NCI-H526 (cell line): Measurements from ENCODE around the gene JPH4.
A peak's percentile ranks its signal among the peaks of the same experiment; 100 is the strongest.

ENCODE experiments used
- DNase-seq, 2 experiments: peaks; one replicate each; lab custom pipeline; 2025; lab: John Stamatoyannopoulos, UW

JPH4 gene

GRCh38 chr14:23563473-23564180 lies 15.0 kb downstream of the JPH4 start:
- DNase-seq, result no peak

GRCh38 chr14:23562822-23563472 lies 15.6 kb downstream of the JPH4 start:
- peak; percentile 23 to 69 for DNase-seq

- DNase-seq, result no peak
Observed at GRCh38 chr14:23561873-23562821, 16.4 kb downstream of the JPH4 start.

DNA sequence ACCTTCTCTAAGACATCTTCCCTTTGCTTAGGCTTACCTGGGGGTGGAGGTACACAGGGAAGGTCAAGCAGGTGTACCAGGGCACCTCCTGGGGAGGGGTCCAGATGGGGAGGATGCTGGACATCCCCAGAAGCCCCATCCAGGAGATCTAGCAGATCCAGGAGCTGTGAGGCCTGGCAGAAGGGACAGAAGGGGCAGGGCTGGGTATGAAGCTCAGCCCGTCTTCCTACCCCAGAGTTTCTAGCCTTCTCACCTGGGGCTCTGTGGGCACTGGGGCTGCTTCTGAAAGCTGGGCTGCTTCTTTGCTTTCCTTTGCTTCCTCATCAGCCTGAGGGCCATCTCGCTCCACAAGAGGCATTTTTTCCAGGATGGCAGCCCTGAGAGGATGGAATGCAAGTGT lies 17.3 kb downstream of the JPH4 start:
- no peak for DNase-seq

- DNase-seq, result no peak
Observed at GRCh38 chr14:23559926-23560520, 18.6 kb downstream of the JPH4 start.

DNA sequence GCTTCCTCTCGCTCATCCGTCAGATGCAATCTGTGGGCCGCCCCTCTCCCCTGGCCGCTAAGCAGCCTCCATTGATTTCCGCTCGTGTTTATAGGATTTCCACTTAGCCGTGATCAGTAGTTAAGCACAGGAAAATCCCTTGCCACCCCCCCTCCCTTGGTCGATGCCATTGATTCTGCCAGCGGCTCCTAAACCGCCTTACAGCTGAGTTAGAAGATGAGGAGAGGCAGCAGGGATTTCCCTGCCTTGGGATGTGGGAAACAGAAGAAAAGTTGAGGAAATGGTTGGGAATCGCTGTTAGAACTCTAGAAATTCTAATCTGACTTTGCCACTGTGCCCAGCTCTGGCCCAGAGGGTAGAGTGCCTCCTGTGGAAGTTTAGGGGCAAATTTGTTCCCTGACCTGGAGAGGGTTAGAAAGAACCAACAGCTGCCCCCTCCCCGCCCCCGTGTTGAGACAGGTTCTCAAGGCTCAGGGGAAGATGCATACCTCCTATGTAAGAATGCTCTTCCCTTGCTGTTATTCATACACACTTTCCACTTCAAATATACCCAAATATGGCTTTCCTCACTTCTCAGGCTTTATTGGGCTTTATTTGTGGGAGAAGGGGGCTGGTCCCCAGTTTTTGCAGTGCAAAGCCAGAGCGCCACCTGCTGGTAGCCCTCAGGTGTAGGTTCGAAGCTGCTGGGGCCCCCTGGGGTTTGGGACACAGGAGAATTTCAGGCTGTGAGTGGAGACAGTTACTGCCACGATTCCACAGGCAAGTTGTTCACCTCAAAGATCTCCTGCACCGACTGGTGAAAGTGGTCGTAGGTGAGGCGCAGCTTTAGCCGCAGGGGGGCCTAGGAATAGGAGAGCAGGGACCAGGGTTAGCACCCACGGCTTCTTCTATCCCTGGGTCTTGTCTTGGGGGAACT lies 19.3 kb downstream of the JPH4 start:
- DNase-seq, result peak in 1 of 2 experiments; percentile 65

DNA sequence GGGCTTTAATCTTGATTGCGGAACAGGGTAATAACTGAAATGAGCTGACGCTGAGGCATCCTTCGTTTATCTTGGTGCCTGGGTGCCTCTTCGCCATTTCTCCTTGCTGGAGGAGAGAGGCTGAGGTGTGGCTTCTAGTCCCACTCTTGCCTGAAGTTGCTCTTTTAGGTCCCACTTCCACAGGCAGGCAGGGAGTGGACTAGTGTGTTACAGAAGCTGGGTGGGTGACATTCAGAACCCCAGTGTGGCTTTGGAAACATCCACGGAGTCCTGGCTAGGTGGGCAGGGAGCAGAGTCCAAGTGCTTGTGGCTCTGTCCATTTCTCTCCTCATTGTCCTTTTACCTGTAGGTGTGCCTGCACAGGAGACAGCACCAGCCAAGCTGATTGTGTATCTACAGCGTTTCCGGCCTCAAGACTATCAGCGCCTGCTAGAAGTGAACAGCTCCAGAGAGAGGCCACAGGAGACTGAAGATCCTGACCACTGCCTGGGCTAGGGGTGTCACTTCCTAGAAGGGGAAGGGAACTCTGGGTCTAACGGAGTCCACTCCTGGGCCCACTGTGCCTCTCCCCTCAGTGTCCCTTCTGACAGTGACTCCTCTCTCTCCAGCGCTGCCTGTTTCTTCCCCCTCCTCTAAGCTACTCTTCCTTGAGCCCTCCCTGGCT lies 20.1 kb downstream of the JPH4 start:
- DNase-seq, result no peak

- DNase-seq, result no peak
Observed at GRCh38 chr14:23557946-23558345, 20.6 kb downstream of the JPH4 start.

DNA sequence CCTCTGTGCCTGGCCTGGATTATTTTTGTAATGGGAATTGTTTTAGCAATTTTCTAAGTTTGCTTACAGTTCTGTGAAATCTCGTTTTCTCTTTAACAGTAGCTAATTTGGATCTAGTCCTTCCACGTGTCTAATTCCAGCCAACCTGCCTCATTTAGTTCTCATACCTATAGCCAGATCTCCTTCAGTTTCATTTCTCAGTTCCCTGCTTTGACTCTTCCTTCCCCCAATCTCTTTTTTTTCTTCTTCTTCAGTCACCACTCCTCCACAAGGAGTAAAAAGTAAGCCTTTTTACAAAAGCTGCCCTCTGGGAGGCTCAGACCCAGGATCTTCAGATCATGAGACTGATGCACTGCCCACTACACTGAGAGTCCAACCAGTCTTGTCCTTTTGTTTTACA lies 21.1 kb downstream of the JPH4 start:
- no peak for DNase-seq

GRCh38 chr14:23556700-23557440 lies 21.7 kb downstream of the JPH4 start:
- peak in 1 of 2 experiments; percentile 42 for DNase-seq

GRCh38 chr14:23555882-23556699 lies 22.5 kb downstream of the JPH4 start, which contains the start of gene THTPA:
Gene THTPA, plus strand, starts transcription at chr14:23556271. Its CDS starts 487 bp downstream, at chr14:23556758.
- DNase-seq, result peak; percentile 84 to 94

DNA sequence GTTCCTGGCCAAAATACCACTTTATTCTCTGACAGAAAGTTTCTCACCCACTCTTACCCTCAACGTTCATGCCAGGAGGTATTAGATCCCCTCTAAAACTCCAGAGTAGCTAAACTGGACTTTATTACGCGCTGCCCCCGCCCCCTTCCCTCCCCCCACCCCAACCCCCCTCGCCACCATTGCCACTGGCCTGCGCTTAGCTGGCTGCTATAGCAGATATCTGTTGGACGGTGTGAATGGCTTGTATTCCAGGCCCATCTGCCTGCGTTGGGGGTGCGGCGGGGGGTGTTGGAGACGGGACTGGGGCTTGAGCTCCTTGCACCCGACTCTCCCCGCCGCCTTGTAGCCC lies 23.1 kb downstream of the JPH4 start:
- DNase-seq, result no peak

DNA sequence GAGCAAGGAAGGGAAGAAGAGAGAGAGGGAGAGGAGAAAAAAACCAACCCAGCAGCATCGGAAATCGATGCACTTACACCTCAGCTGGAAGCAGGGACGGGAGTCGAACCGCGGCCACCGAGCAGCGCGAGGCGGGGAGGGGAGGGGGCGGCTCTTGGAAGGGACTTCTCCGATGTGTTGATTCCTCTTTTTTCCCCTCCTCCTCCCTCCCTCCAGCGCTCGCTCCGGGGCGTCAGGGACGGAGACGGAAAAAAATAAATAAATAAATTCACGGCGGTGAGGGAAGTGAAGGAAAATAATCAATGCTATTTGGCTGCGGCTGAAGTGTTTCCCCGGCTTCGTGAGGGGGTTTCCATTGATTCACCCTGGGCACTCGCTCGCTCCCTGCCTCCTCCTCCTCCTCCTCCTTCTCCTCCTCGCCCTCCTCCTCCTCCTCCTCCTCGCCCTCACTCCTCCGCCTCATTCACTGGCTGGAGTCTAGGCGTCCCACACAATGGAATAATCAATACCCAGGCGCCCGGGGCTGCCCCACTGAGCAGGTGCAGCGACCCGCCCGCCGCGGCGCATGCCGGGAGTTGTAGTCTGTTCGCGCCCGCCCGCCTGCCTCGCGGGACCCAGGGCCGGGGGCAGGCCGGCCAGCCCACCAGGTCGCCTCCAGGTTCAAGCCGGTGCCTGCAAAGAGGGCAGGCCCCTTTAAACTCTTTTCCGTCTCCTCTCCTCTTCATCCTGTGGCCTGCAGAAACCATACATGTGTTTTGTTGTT lies 27.1 kb downstream of the JPH4 start, which contains the start of gene ZFHX2:
TSS of gene ZFHX2 (minus strand) at position 500 of the 763 bp plus-strand sequence. CDS start 16,440 bp downstream, outside the sequence.
- peak; percentile 74 to 93 for DNase-seq

GRCh38 chr14:23550812-23551265 lies 27.8 kb downstream of the JPH4 start:
- peak in 1 of 2 experiments; percentile 63 for DNase-seq

DNA sequence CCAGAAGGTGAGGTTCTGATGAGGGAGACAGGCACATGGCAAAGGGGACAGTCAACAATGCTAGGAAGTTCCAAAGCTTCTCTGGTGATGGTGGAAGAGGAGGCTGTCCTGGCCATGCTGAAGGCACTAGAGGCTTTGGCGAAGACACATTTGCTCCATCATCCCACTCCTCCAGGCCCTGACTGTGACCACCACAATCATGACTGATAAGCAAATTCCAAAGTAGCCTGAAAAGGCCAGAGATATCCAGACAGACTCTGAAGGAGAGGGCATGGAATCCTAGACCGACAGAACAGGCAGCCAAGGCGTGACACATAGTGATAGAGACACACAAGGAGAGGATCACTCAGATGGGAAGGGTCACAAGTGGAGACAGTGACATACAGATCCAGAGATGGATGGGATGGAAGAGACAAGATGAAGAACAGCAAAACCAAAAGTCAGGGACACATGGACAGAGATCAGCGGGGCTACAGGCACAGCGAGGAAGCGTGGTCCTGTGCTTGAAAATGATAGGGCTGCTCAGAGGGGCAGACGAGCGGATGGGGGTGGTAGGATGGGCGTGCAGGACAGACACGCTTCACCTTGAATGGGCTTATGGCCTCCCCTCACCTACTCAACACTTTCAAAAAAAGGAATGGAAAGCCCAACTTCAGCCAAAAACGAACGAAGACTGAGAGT lies 28.3 kb downstream of the JPH4 start:
- peak in 1 of 2 experiments; percentile 20 for DNase-seq

DNA sequence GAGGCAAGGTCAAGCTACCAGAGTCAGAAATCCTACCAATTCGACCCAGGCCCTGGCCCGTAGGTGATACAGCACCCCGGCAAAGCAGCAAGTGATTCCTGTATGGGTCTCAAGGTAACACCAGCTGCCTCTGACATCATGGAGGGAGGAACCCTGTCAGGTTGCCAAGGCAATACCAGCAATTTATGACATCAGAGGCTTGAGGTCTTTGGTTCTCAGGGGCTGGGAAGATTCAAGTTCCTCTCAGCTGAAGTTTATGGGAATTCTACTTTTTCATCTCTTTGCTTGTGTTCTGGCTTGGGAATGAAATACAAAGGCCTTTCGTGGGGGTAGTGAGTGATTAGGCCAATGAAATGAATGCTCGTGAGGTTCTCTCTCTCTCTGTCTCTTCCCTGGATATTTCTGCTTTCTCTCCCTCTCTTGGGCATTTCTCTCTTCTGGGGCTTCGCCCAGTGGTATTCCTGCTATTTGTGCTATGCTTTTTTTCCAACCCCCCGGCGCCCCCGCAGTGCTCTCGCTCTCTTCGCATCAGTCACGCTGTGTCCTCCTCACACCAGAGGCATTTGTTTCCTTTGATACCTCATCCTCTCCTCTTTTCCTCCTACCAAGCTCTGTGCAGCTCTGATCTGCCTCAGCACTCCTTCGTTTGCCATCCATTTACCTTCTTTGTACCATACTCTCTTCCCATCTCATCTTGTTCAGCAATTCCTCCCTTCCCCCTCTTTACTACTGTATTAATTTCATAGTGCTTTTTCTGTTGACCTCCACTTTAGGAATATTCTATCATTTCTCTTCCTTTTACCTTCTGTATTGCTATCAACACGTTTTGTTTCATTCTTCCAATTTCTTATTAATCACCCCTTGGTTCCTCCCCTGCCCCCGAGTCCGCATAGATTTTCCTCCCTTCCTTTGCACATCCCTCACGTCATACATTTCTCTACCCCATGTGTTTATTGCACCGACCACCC lies 30.0 kb downstream of the JPH4 start:
- DNase-seq, result no peak
